WTC11 (cell line): ENCODE data around the gene FNDC3B. TPM values are rescaled to one million over a fixed set of nuclear protein-coding genes. Genes with fewer than 3 reads are reported as not detected.

ENCODE experiments used
- ATF6 ChIP-seq: sonication (generic); formaldehyde crosslinking; IDR thresholded peaks from 2 replicates; pipeline ENCODE4 v1.8.1; 2023; ENCODE audit warnings: mild to moderate bottlenecking, missing genetic modification reagents
- CREM ChIP-seq: sonication (generic); formaldehyde crosslinking; IDR thresholded peaks from 2 replicates; pipeline ENCODE4 v1.8.1; 2022; ENCODE audit warnings: mild to moderate bottlenecking, missing genetic modification reagents, moderate library complexity
- CTCF ChIP-seq: fragments of 200-600 bp; IDR thresholded peaks from 2 replicates; pipeline ENCODE4 v1.8.0; 2022; ENCODE audit warnings: antibody characterized with exemption
- E2F1 ChIP-seq: sonication (generic); formaldehyde crosslinking; IDR thresholded peaks from 2 replicates; pipeline ENCODE4 v1.8.0; 2022; ENCODE audit warnings: mild to moderate bottlenecking, missing genetic modification reagents
- E2F4 ChIP-seq: sonication (generic); formaldehyde crosslinking; IDR thresholded peaks from 2 replicates; pipeline ENCODE4 v1.8.1; 2022; ENCODE audit warnings: low read depth, mild to moderate bottlenecking, moderate library complexity, missing genetic modification reagents, borderline replicate concordance
- E2F5 ChIP-seq: sonication (generic); formaldehyde crosslinking; IDR thresholded peaks from 2 replicates; pipeline ENCODE4 v1.8.1; 2022; ENCODE audit warnings: mild to moderate bottlenecking, moderate library complexity, missing genetic modification reagents
- HMGA2 ChIP-seq: fragments of 250-450 bp; sonication (Bioruptor Pico); IDR thresholded peaks from 2 replicates; pipeline ENCODE4 v1.4.0; 2021; ENCODE audit warnings: mild to moderate bottlenecking, moderate library complexity
- JAZF1 ChIP-seq: fragments of 250-450 bp; sonication (Bioruptor Pico); IDR thresholded peaks from 2 replicates; pipeline ENCODE4 v1.9.0; 2021; ENCODE audit warnings: moderate library complexity, mild to moderate bottlenecking, inconsistent platforms
- MAX ChIP-seq: sonication (generic); formaldehyde crosslinking; IDR thresholded peaks from 2 replicates; pipeline ENCODE4 v1.8.0; 2022; ENCODE audit warnings: mild to moderate bottlenecking, missing genetic modification reagents
- MXD4 ChIP-seq: fragments of 250-450 bp; sonication (Bioruptor Pico); IDR thresholded peaks from 2 replicates; pipeline ENCODE4 v1.8.0; 2021; ENCODE audit warnings: mild to moderate bottlenecking, moderate library complexity, borderline replicate concordance
- NFATC4 ChIP-seq: fragments of 250-450 bp; sonication (Bioruptor Pico); IDR thresholded peaks from 2 replicates; pipeline ENCODE4 v1.9.0; 2021; ENCODE audit warnings: mild to moderate bottlenecking
- NFE2L1 ChIP-seq: sonication (generic); formaldehyde crosslinking; IDR thresholded peaks from 2 replicates; pipeline ENCODE4 v1.8.1; 2023; ENCODE audit warnings: missing genetic modification reagents
- NFYB ChIP-seq: sonication (generic); formaldehyde crosslinking; conservative IDR thresholded peaks from 2 replicates; pipeline ENCODE4 v1.8.0; 2022; ENCODE audit warnings: low read depth, missing genetic modification reagents
- NR2C2 ChIP-seq: sonication (generic); formaldehyde crosslinking; IDR thresholded peaks from 2 replicates; pipeline ENCODE4 v1.8.0; 2022; ENCODE audit warnings: mild to moderate bottlenecking, missing genetic modification reagents
- PREB ChIP-seq: sonication (generic); formaldehyde crosslinking; IDR thresholded peaks from 2 replicates; pipeline ENCODE4 v1.8.1; 2022; ENCODE audit warnings: mild to moderate bottlenecking, missing genetic modification reagents, moderate library complexity, borderline replicate concordance
- RORB ChIP-seq: fragments of 250-450 bp; sonication (Bioruptor Pico); IDR thresholded peaks from 2 replicates; pipeline ENCODE4 v1.9.0; 2021; ENCODE audit warnings: mild to moderate bottlenecking
- SMAD3 ChIP-seq: sonication (generic); formaldehyde crosslinking; IDR thresholded peaks from 2 replicates; pipeline ENCODE4 v1.8.0; 2022; ENCODE audit warnings: missing genetic modification reagents, mild to moderate bottlenecking, borderline replicate concordance
- STAT6 ChIP-seq: sonication (generic); formaldehyde crosslinking; conservative IDR thresholded peaks from 2 replicates; pipeline ENCODE4 v1.8.1; 2023; ENCODE audit warnings: mild to moderate bottlenecking, low read depth, missing genetic modification reagents, moderate library complexity
- TCF7 ChIP-seq: sonication (generic); formaldehyde crosslinking; IDR thresholded peaks from 2 replicates; pipeline ENCODE4 v1.8.0; 2022; ENCODE audit warnings: mild to moderate bottlenecking, low read depth, missing genetic modification reagents, moderate library complexity
- TEAD1 ChIP-seq: sonication (generic); formaldehyde crosslinking; IDR thresholded peaks from 2 replicates; pipeline ENCODE4 v1.8.0; 2022; ENCODE audit warnings: mild to moderate bottlenecking, missing genetic modification reagents
- TP53 ChIP-seq: sonication (generic); formaldehyde crosslinking; IDR thresholded peaks from 2 replicates; pipeline ENCODE4 v1.8.1; 2023; ENCODE audit warnings: mild to moderate bottlenecking, missing genetic modification reagents
- ZNF121 ChIP-seq: sonication (generic); formaldehyde crosslinking; IDR thresholded peaks from 2 replicates; pipeline ENCODE4 v1.8.0; 2023; ENCODE audit warnings: missing genetic modification reagents
- ZNF263 ChIP-seq: sonication (generic); formaldehyde crosslinking; IDR thresholded peaks from 2 replicates; pipeline ENCODE4 v1.8.1; 2022; ENCODE audit warnings: low read depth, mild to moderate bottlenecking, moderate library complexity, missing genetic modification reagents
- ZNF396 ChIP-seq: fragments of 250-450 bp; sonication (Bioruptor Pico); IDR thresholded peaks from 2 replicates; pipeline ENCODE4 v1.8.0; 2021; ENCODE audit warnings: mild to moderate bottlenecking, moderate library complexity, borderline replicate concordance
- ZNF425 ChIP-seq: fragments of 250-450 bp; sonication (Bioruptor Pico); conservative IDR thresholded peaks from 2 replicates; pipeline ENCODE4 v1.9.0; 2021; ENCODE audit warnings: mild to moderate bottlenecking
- total RNA-seq: library from RNA; stranded (reverse); gene quantifications from 3 replicates; pipeline ENCODE4 v1.2.3, GENCODE V29; 2021

Gene FNDC3B
- total RNA-seq, 1 experiment from 2014 or later = 42.8 TPM

- TF ChIP-seq E2F4 (CRISPR knock-in tag) = no peak
- TF ChIP-seq HMGA2 (CRISPR knock-in tag) = no peak
- TF ChIP-seq ZNF263 (CRISPR knock-in tag) = no peak
- no peak for TF ChIP-seq PREB (CRISPR knock-in tag)
- no peak for TF ChIP-seq ZNF121 (CRISPR knock-in tag)
- peak; percentile 44; the same call in 1 of the 2 replicates for TF ChIP-seq MAX
- TF ChIP-seq ZNF396 (CRISPR knock-in tag) = no peak
- TF ChIP-seq SMAD3 (CRISPR knock-in tag) = peak; percentile 61; the same call in 1 of the 2 replicates
- 0 out of 2 replicates have a peak, but pooled peaks have one; percentile 24 for TF ChIP-seq E2F1
- 0 out of 2 replicates have a peak, but pooled peaks have one; percentile 45 for TF ChIP-seq NFE2L1
- no peak for TF ChIP-seq NFYB
- no peak for TF ChIP-seq NR2C2 (CRISPR knock-in tag)
- no peak for TF ChIP-seq E2F5 (CRISPR knock-in tag)
- TF ChIP-seq CTCF = peak; percentile 27; the same call in 1 of the 2 replicates
- TF ChIP-seq ZNF425 (CRISPR knock-in tag) = no peak
- TF ChIP-seq NFATC4 (CRISPR knock-in tag) = no peak
- no peak for TF ChIP-seq TCF7 (CRISPR knock-in tag)
- no peak for TF ChIP-seq STAT6 (CRISPR knock-in tag)
- TF ChIP-seq TEAD1 (CRISPR knock-in tag) = no peak; the same call in 1 of the 2 replicates
- TF ChIP-seq TP53 (CRISPR knock-in tag) = peak; percentile 70; the same call in 1 of the 2 replicates
- TF ChIP-seq CREM (CRISPR knock-in tag) = no peak; the same call in 1 of the 2 replicates
- no peak for TF ChIP-seq ATF6 (CRISPR knock-in tag)
- no peak for TF ChIP-seq JAZF1 (CRISPR knock-in tag)
- TF ChIP-seq RORB = no peak
- TF ChIP-seq MXD4 (CRISPR knock-in tag) = no peak
Measured at GRCh38 chr3:172449466-172450149, 410.2 kb downstream of the FNDC3B start (continued).
